ENCODE measurements around the gene WDR86.
A peak's percentile ranks its signal among the peaks of the same experiment; 100 is the strongest.

Gene WDR86

DNA sequence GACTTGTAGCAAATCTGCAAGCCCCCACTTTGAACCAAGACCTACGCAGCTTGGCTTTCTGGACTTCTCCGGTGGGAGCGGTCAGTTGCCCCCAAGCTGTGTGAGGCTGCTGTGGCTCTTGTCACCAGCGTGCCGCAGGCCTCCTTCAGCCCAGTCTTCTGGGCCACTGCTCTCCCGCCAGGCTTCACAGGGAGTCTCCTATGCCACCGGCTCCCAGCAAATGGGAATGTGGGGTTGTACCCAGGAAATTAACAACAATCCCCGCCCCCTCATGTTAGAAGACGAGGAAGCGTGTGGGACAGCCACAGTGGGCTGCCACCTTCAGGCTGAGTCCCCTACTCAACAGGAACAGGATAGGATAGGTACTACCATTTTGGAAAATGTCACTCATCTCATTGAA, 4.2 kb downstream of the WDR86 start:
- TF ChIP-seq, protein P1, sequence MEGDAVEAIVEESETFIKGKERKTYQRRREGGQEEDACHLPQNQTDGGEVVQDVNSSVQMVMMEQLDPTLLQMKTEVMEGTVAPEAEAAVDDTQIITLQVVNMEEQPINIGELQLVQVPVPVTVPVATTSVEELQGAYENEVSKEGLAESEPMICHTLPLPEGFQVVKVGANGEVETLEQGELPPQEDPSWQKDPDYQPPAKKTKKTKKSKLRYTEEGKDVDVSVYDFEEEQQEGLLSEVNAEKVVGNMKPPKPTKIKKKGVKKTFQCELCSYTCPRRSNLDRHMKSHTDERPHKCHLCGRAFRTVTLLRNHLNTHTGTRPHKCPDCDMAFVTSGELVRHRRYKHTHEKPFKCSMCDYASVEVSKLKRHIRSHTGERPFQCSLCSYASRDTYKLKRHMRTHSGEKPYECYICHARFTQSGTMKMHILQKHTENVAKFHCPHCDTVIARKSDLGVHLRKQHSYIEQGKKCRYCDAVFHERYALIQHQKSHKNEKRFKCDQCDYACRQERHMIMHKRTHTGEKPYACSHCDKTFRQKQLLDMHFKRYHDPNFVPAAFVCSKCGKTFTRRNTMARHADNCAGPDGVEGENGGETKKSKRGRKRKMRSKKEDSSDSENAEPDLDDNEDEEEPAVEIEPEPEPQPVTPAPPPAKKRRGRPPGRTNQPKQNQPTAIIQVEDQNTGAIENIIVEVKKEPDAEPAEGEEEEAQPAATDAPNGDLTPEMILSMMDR (conservative IDR thresholded peaks at IDR 0.05; ENCODE audit: low read length): no peak
- DNase-seq (ENCODE audit: low read depth): no peak
- no peak overlapping the region for H3K4me3 ChIP-seq (ENCODE audit: low read length)

DNA sequence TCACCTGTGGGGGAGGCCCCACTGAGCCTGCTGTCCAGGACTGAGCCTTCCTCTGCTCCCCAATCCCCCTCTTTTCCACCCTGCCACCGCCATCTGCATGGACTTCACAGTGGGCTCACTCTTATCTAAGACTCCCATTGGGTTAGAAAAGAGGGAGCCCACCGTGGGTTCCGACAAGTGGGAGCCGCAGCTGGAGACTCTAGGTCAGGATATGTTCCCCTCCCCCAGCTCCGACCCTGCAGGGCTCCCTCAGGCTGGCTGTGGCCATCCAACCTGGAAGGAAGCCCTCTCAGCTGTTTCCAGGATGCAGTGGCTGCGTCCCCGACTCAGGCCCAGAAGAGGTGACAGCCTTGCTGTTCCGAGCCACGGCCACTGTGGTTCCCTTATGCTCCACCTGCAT, 4.8 kb downstream of the WDR86 start:
- TF ChIP-seq, protein P1 (conservative IDR thresholded peaks at IDR 0.05; ENCODE audit: low read length): no peak
- no peak for DNase-seq (ENCODE audit: low read depth)
- no peak overlapping the region for H3K4me3 ChIP-seq (ENCODE audit: low read length)

DNA sequence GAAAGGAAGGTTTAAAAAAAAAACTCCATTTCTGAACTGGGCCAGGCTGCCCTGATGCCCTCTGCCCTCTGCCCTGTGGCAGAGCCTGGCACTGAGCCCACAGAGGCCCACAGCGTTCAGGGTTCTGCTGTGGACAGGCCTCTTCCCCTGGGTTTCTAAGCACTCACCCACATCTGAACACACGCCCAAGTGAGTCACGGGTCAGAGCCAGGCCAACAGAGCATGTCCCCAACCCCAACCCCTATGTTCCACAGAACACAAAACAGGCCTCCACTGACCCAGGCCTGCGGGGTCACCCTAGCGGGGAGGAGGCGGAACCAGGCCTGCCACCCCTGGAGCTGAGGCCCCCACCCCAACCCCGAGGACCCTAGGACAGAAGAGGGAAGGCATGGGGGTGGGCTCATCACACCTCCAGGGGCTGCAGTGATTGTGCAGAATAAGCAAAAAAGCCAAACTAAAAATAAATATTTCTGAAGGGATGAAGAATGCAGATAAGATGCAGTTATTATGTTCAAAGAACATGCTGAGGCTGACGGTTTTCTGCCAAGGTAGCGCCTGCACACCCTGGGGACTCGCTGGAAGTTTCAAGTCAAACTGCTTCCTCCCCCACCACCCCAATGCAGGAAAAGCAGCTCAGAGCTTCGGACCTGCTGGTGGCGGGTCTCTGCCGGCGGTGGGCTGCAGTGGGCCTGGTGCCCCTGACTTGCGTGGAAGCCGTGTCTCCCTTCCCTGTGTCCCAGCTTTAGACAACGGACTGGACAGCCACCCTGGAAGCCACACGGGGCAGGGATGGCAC, 5.4 kb downstream of the WDR86 start:
- TF ChIP-seq, protein P1 (conservative IDR thresholded peaks at IDR 0.05; ENCODE audit: low read length): no peak
- H3K4me3 ChIP-seq (ENCODE audit: low read length): no peak overlapping the region
- peak; percentile 33 for DNase-seq (ENCODE audit: low read depth)

DNA sequence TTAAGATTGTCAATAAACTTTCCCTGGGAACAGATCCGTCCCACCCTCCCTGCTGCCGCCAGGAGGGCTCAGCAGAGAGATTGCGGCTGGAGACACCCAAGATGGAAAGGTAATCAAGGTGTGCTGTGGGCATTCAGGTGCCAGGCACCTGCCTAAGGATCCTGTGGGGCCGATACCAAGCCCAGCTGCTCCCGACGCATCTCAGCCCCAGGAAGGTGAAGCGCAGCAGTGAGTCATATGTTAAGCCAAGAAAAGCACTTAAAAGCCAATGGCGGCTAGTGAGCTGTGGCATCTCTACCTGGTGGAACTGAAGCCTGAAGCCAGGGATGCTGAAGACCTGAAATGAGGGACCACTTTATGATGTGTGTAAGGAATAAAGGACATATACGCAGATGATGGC, 6.1 kb downstream of the WDR86 start:
- no peak overlapping the region for H3K4me3 ChIP-seq (ENCODE audit: low read length)
- DNase-seq (ENCODE audit: low read depth): no peak
- TF ChIP-seq, protein P1 (conservative IDR thresholded peaks at IDR 0.05; ENCODE audit: low read length): no peak

DNA sequence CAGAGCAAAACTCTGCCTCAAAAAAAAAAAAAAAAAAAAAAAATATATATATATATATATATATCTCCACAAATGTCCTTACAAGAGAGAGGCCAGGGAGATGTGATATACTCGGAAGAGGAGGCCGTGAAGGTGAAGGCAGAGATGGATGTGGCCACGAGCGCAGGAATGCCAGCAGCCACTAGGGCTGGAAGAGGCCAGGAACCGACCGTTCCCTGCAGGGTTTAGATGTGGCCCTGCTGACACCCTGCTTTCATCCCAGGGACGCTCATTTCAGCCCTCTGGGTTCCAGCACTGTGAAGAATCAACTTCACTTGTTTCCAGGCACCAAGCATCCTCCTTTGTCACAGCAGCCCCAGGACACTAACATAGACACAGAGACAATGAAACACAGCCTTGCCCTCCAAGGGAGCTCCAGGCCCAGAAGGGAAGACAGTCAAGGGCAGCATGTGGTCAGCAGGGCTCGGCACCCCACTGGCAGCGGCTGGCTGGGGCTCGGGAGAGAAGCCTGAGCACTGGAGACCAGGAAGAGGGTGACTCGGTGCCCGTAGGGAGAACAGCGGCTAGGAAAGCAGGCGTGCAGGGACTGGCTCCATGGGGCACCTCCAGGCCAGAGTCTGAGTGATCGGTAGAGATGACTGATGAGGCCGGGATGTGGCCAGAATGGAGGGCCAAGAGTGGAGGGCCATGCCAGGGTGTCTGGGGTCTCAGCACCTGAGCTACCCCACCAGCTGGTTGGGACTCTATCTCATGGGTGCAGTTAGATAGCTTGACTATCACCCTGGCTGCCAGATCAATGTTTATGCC, 7.6 kb downstream of the WDR86 start:
- no peak overlapping the region for H3K4me3 ChIP-seq (ENCODE audit: low read length)
- TF ChIP-seq, protein P1 (conservative IDR thresholded peaks at IDR 0.05; ENCODE audit: low read length): no peak
- DNase-seq (ENCODE audit: low read depth): no peak

DNA sequence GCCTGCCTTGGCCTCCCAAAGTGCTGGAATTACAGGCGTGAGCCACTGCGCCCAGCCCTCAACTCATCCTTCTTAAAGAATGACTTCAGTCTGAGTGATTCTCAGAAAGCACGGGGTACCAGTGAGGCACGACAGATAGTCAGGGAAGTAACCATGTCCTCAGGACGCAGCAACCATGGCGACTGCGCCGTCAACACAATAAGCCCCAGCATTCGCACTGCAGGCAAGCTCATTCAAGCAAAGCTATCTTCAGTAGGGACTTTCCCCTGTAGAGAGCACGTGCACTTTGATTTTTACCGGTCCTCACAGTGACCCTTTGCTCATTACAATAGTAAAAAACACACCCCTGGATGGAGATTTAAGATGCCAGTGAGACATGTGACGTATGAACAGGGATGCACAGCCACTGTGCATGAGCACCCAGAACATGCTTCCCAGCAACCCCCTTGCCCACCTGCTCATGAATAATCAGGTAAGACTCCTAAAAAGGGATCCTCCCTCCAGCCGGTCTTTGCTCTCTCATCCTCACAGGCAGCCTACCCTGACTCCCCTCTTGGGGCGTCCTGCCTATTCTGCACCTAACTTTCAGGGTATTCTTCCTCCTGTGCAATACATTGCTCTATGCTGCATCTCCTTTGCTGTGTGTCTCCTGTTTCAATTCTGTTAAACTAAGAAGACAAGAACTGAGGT, 9.1 kb downstream of the WDR86 start:
- TF ChIP-seq, protein P1 (conservative IDR thresholded peaks at IDR 0.05; ENCODE audit: low read length): no peak
- H3K4me3 ChIP-seq (ENCODE audit: low read length): no peak overlapping the region
- no peak for DNase-seq (ENCODE audit: low read depth)

Data from AG10803 (cell line).